Measurements from ENCODE around the gene TMEM242.

TMEM242 gene

DNA sequence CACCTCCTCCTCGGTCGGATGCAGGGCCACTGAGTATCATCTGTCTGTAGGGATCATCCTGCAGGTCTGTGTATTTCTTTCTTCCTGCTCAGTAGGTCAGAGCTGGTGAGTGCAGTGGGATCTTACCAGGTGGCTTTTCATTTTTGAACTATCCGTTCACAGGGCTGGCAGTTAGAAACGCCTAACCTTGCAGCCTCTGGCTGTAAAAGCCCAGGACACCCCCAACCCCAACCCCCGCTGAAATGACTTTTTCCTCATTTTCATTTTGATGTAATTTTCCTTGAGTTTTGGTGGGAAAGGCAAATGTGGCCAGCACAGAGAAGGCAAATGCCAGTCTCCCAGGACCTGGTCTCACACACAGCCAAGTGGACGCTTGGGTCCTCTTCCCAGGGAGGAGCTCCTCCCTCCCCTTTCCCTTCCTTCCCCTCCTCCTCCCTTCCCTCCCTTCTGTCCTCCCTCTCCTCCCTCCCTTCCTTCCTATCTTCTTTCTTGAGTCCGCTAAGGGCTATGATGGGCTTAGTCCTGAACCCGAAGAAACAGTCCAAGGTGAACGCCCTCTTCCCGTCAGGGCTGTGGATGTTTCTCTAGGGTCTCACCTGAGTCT lies 36.0 kb downstream of the TMEM242 start:
- no peak for DNase-seq

DNA sequence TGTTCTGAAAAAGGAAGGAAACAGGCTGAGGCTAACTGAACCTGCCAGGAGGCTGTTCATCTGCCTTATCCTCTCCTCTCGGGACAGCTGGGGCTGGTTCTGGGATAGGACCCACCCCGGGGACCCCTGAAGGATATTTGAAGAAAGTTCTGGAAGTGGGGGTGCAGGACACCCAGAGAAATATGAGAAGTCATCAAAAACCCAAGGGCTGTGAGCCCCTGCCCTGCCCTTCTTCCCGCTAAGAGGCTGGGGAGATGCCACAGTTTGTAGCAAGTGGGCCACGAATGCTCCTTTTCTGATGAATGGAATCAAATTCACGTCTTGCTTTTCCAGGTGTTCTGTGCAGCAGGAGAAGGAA lies 37.9 kb downstream of the TMEM242 start:
- no peak for DNase-seq

DNA sequence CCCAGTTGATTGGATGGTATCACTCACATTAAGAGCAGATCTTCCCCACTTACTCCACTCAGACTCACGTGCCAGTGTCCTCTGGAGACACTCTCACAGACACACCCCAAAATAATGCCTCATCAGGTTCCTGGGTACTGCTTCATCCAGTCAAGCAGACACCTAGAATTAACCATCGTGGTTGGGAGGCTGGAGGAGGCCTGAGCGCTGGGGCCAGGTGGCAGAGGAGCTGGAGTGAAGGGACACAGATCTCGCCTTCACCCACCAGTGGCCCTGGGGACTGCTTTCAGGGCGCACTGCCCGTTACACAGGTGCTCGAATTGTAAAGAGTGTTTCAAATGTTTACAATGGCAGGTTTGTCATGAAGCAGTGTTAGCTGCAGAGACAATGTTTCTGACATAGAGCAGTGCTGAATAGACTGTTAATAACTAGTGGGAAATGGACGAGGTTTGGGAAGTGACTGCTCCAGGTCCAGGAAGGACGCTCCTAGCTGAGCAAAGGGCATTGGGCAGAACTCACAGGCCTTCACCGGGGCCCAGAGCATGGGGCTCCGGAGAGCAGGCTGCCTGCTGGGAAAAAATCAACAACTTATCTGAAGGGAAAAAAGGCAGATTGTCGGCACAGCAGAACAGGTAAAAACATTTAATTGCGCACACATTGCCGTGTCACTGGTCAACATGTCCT lies 38.4 kb downstream of the TMEM242 start:
- DNase-seq: no peak

DNA sequence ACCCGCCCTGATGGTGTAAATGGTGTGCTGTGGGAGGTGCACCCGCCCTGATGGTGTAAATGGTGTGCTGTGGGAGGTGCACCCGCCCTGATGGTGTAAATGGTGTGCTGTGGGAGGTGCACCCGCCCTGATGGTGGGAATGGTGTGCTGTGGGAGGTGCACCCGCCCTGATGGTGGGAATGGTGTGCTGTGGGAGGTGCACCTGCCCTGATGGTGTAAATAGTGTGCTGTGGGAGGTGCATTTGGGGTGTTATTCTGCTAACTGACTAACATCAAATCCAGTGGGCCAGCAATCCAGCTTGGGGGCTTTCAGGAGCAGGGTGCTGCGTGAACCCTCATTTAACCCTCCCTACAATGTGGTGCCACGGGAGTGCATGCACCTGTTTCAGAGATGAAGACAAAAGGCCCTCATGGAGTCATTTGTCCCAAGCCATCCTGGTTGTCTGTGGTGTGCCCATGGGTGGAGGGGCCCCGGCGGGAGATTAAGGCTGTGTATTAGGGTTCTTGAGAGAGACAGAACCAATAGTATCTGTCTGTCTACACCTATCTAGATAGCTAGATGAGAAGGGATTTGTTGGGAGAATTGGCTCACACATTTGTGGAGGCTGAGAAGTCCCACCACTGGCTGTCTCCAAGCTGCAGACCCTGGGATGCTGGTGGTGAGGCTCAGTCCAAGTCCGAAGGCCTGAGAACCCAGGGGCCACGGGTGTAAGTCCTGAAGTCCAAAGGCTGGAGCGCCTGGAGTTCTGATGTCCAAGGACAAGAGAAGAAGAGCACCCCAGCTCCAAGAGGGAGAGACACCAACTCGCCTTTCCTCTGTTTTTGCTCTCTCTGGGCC lies 39.2 kb downstream of the TMEM242 start:
- DNase-seq: no peak

DNA sequence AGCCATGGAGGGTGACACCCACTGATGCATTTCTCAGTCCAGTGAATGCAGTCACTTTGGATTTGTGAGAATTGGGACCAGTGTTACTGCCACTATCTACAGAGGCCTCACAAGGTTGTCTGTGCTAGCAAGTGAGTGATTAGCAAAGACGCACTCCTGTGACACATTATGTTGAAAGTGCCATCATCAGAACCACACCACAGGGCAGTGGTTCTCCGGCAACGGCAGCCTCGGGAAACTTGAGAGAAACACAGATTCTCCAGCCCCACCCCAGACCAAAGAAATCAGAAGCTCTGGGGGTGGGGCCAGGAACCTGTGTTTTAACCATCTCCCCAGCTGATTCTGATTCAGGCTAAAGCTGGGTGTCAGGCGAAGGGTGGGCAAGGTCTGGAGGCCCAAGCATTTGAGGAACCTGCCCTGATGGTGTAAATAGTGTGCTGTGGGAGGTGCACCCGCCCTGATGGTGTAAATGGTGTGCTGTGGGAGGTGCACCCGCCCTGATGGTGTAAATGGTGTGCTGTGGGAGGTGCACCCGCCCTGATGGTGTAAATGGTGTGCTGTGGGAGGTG lies 39.9 kb downstream of the TMEM242 start:
- no peak for DNase-seq

DNA sequence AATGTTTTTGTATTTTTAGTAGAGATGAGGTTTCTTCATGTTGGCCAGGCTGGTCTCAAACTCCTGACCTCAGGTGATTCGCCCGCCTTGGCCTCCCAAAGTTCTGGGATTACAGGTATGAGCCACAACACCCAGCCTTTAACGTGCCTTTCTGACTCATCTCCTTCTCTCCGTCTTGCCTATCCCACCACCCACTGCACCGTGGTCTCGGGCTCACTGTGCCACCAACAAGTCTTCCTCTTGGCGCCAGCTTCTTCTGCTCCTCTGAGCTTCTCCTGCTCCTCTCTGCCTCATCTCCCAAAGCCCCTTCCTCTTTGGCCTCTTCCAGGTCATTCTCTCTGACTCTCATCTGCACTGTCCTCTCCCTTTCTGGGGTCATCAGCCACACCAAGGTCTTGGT lies 41.0 kb downstream of the TMEM242 start:
- DNase-seq: no peak

DNA sequence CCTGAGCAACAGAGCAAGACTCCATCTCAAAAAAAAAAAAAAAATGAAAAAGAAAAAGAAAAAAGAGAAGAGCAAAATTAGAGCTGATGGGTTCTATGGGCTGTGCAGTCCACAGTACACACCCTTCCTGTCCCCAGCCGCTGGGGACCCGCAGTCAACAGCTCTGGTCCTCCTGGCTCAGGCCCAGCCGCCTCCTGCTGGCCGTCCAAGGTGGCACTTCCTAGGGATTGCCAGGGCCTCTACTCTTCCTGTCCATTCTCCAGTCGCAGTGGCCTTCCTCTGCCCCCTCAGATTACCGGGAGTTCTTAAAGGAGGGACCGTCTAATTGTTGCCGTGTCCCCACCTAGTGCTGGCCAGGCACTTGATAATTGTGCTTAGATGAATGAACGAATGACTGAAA lies 41.7 kb downstream of the TMEM242 start:
- no peak for DNase-seq

DNA sequence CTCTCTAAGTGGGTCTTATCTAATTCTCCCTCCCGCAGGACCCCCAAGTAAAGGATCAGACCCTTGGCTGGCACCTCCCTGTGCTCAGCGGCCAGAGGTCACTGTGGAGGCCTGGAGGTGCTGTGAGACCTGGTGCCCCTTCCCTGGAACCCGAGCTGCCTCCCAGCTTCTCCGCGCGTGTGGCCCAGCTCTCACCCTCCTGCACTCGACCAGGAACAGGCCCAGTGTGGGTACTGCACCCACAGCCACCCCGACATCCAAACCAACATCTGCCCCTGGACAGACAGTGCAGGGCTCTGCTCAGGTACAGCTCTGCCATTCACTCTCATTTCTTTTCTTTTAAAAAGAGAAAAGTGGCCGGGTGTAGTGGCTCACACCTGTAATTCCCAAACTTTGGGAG lies 42.4 kb downstream of the TMEM242 start:
- no peak for DNase-seq

DNA sequence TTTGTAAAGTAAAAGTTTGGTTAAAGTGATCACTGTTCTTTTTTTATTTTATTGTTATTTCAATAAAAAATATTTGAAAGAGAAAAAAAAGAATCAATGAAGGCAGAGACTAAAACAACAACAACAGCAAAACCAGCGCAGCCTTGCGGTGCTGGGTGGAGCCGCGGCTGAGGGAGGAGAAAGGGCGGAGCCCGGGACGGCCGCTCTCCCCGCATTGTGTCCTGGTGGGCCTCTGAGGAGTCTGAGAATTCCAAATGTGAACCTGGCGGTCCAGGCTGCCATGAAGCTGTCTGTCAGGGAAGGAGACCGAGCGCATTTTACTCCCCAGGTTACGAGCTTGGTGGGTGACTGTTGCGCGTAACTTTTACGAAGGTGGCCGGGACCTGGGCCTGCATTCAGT lies 43.2 kb downstream of the TMEM242 start:
- no peak for DNase-seq

DNA sequence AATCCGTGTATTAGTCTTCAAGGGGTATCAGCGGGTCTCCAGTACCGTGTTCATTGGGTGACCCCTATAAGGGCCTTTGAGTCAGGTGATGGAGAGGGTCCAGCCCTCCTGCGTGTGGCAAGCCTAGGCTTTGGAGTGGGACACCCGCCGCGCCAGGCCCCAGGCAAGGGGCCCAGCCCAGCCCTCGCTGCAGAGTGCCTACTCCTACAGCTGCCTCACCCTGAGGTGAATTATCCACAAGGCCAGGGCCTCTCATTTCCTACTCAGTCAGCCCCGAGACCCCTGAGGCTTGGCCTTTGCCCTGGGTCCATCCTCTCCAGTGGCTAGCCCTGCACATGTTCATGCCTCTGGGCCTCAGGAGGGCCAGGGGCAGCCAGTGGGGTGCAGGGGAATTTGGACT lies 45.1 kb downstream of the TMEM242 start:
- no peak for DNase-seq

DNA sequence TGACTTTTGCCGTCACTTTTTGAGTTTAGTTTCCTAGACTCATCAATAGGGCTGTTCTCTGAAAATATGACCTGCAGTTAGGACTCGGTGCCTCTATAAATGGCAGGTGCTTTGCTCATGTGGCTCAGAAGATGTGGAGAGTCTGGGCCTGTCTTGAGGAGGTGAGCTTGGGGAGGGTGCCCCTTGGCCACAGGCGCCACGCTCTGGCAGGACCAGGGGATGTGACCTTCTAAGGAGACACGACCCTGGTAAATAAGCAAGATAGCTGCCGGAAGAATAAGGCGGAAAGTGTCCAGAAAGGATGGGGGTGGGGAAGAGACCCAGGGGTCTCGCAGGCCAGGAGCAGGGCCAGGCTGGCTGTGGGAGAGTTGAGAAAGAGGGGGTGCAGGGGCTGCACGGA lies 46.6 kb downstream of the TMEM242 start:
- no peak for DNase-seq

DNA sequence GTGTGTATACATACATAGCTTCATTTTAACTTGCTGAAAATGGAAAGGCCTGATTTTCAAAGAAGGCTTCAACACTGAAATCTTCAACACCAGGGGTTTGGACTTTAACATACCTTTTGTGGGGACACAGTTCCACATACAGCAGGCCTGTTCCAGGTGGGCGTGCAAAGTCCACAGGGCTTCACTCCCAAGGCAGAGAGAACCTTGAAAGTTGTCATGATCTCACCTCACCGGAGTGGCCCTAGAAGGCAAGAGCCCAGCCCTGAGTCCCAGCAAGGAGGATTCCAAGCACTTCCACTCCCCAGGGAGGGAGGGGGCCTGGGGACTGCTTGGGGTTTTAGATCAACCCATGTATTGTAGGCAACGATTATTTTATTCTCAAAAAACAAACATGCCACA lies 47.2 kb downstream of the TMEM242 start:
- no peak for DNase-seq

DNA sequence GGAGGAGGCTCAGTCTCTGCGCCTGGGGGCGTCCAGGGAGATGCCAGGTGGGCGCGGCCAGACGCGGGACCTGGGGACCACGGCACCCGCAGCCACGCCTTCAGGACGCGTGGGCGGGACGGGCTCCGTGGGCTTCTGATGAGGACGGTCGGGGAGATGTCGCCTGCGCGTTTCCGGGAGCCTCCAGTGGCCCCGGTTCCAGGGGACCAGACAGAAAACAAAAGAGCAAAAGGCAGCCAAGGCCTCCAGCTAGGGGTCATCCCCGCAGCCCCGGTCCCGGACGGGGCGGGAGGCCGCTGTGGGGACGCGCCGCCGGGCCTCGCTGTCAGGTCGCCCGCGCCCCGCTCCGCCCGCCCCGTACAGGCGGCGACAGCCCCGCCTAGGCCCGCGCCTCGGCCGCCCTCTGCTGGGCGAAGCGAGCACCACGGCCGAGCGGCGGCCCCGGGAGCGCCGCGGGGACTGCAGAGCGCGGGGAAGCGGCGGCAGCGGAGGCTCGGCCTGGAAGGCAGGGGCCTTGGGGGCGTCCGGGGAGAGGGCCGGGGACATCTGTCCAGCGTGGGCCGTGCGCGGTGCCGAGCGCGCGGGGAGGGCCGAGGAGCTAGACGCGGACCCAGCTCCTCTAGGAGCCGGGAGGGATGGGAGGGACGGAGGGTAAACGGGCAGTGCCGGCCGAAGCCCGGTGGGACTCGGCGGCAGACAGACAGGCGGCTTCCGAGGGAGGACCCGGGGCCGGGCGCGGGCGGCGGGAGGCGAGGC lies 48.7 kb downstream of the TMEM242 start:
- DNase-seq: peak; percentile 59

DNA sequence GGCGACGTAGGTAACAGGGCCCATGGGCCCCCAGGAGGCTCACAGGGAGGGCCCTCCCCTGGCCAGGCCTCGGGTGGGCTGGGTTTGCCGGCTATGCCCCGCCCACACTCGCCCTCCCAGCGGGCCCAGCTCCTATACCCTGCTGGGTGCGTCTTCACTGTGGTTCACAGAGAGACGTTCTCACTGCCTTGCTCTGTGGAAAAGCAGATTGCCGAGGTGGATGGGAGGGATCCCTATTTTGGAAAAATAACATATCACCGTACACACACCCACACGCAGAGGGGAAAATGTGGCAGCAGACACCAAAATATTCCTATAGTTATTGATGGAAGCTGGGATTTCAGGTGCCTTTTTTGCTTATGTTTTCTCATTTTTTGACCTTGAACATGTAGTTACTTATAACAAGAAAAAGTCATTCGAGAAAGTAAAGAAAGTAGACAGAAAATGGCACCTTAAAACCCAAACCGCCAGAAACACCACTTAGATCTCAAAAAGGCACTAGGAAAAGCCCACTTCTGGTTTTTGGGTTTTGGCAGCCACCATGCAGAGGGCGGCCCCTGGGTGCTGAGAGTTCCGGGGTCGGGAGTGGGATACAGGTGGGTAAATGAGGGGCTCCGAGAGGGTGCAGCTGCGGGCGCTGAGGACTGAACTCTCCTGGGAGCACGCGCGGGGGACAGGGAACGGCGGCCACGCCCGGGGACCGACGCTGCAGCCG lies 49.4 kb downstream of the TMEM242 start:
- DNase-seq: peak; percentile 90

DNA sequence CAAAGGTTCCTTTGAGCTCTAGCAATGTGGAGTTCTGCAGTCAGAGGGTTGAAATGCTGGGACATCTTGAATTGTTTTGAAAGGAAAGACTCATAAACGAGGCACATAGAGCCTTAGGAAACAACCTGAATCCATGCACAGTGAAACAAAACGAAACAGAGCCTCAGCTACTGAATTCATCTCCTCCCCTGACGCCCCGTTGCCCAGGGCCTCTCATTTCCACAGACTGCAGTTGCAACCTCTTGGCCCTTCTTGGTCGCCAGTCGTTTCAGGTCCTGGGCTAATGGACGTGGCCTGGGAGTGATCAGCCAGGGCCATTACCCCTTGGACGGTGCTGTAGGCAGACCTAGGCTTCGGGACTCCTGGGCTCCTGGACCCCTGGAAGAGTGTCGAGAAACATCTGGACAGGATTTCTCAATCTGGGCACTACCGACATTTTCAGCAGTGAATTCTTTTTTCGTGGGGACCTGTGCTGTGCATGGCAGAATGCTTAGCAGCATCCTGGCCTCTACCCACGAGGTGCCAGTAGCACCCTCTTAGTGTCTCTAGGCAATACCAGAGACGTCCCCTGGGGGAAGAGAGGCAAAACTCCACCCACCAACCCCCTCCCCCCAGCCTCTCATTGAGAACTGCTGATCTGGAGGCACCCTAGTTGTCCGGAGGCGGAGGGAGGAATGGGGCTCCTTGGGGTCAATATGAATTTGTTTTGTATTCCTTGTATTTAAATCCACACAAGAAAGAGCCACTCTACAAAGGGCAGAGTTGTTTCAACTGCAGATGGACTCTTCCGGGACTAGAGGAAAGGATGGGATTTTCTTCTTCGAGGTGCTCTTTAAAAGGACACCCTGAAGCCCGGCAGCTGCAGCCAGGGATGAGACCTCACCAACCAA lies 50.2 kb downstream of the TMEM242 start:
- DNase-seq: peak; percentile 87

DNA sequence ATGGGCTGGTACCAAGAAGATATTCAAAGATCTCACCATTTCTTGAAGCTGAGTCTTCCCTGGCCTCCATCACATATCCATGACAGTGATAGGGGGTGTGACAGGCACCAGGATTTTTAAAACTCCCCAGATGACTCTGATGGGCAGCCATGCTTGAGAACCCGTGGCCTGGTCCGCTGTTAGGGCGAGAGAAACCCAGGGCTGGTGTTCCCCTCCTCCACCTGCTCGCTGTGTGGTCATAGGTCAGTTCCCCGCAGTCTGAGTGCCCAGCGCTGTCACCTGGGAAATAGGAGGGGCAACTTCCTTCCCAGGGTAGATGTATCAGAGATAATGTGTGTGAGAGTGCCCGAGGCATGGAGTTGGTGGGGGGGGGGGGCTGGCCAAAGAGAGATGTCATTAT lies 50.9 kb downstream of the TMEM242 start:
- DNase-seq: peak; percentile 27

DNA sequence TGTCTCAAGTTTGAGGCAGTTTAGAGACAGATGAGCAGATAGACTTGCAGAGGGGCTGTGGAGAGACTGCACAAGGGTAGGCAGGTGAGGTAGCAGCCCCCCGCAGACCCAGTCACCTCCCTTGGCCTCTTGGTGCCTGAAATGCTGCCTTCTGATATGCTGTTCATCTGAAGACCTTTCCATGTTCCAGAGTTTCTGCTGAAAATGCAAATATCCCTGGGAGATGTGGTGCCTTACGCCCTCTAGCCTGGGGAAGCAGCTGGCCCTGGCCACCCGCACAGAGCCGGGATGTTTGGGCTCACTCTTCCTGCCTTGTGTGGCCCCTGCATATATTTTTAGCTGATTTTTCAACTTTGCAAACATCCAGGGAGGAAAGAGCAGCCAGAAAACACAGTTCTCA lies 51.4 kb downstream of the TMEM242 start:
- DNase-seq: no peak

DNA sequence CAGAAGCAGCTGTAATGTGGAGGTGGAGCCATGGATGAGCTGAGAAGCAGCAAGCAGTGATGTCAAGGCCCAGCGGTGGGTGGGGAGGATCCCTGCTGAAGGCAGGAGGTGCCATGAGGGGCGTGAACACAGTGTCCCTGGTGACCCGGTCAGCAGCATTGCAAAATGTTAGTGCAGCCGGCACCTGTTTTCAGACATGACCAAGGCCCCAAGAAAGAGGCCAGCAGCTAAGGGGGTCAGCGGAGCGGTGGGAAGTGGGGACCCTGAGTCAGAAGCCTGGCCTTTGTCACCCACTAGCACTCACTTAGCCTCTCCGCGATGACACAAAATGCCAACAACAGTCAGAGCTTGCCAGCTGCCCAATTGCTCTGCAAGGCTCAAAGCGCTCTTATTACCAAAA lies 51.9 kb downstream of the TMEM242 start:
- DNase-seq: no peak

DNA sequence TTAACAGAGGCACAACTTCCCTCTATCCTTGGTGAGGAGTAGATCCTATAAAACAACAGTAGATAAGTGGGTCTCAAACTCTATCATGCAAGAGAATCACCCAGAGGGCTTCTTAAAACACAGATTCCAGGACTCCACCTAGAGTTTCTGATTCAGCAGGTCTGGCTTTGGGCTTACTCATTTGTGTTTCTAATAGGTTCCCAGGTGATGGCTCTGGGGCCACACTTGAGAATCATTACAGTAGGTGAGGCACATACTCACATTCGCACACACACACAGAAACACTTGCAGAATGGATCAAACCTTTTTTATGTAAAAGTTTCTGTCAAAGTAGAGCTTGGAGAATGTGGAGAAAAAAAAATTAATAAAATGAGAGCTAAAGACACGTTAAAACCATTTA lies 52.4 kb downstream of the TMEM242 start:
- no peak for DNase-seq

DNA sequence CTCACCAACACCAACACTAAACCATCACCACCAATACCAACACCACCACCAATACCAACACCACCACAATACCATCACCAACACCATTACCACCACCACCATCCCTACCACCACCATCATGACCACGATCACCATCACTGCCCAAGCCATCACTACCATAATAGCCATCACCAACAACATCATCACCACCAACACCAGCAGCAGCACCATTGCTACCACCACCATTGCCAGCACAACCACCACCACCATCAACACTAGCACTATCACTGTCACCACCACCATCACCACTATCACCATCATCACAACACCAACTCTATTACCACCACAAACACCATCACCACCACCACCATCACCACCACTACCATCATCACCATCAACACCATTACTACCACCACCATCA lies 53.0 kb downstream of the TMEM242 start:
- DNase-seq: no peak

DNA sequence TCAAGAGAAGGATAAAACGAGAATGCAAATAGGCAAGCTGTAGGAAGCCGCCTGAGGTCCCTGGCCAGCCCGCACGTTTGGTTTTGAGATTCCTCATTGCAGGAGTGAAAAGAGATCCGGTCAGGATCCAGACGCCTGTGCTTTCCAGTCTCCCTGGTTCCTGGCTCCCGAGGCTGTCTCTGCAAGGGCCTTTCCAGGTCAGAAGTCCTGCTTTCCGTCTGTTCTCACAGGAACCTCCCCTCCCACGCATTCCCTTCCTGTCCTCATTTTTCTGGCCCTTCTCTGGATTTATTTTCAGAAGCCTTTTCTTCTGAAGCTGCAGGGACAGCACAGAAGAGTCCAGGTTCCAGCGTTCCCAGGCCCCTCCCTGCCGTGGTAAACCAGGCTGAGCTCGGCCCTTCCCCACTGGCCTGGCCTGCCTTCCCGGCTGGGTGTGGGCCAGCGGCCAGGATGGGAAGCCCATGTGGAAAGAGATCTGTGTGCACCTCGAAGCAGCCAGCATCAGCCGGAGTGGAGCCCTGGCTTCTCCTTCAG lies 54.0 kb downstream of the TMEM242 start:
- no peak for DNase-seq

Data from SHP77 treated with DMSO at 0.1 percent for 48 hours (cell line).